Activated CD8-positive, alpha-beta memory T cell treated with anti-CD3 and anti-CD28 coated beads for 24 hours (primary cell): Measurements from ENCODE around the gene INTS1.

Experiments used
- DNase-seq: peaks from one replicate; pipeline ENCODE4 v3.0.0-alpha.2; 2020

INTS1 gene

GRCh38 chr7:1502845-1503244 lies 1.3 kb downstream of the INTS1 start:
- DNase-seq: no peak

GRCh38 chr7:1501487-1502270 lies 2.5 kb downstream of the INTS1 start:
- no peak for DNase-seq

GRCh38 chr7:1500064-1500807 lies 4.0 kb downstream of the INTS1 start:
- DNase-seq: no peak

- no peak for DNase-seq
Measured at GRCh38 chr7:1499367-1500029, 4.7 kb downstream of the INTS1 start.

GRCh38 chr7:1498370-1499305 lies 5.6 kb downstream of the INTS1 start:
- DNase-seq: no peak

GRCh38 chr7:1497293-1497927 lies 6.8 kb downstream of the INTS1 start:
- DNase-seq: no peak

- no peak for DNase-seq
Measured at GRCh38 chr7:1496531-1497292, 7.5 kb downstream of the INTS1 start.

GRCh38 chr7:1495564-1496242 lies 8.5 kb downstream of the INTS1 start:
- no peak for DNase-seq

- DNase-seq: no peak
Measured at GRCh38 chr7:1494866-1495563, 9.2 kb downstream of the INTS1 start.

- no peak for DNase-seq
Measured at GRCh38 chr7:1494447-1494846, 9.7 kb downstream of the INTS1 start.

- no peak for DNase-seq
Measured at GRCh38 chr7:1493571-1493970, 10.6 kb downstream of the INTS1 start.

- DNase-seq: no peak
Measured at GRCh38 chr7:1493129-1493528, 11.1 kb downstream of the INTS1 start.

- DNase-seq: no peak
Measured at GRCh38 chr7:1492640-1493039, 11.5 kb downstream of the INTS1 start.

GRCh38 chr7:1492221-1492620 lies 12.0 kb downstream of the INTS1 start:
- no peak for DNase-seq

- DNase-seq: no peak
Measured at GRCh38 chr7:1490837-1491236, 13.4 kb downstream of the INTS1 start.

- no peak for DNase-seq
Measured at GRCh38 chr7:1489336-1489735, 14.9 kb downstream of the INTS1 start.

- DNase-seq: no peak
Measured at GRCh38 chr7:1488016-1488415, 16.2 kb downstream of the INTS1 start.

GRCh38 chr7:1487466-1487865 lies 16.7 kb downstream of the INTS1 start:
- no peak for DNase-seq

- DNase-seq: no peak
Measured at GRCh38 chr7:1486571-1486970, 17.6 kb downstream of the INTS1 start.

GRCh38 chr7:1485156-1485555 lies 19.0 kb downstream of the INTS1 start:
- DNase-seq: no peak
